Endometrium (tissue), 2 donors: ENCODE results near the gene AGO4.
A peak's percentile ranks its signal among the peaks of the same experiment; 100 is the strongest.
"Not testable (repeated sequence)": the region's sequence is repeated elsewhere in the genome, so short reads cannot be mapped to it uniquely, and the experiment has no call there.

Source experiments
- FAIRE-seq: peaks from 2 replicates; lab custom pipeline; 2012; peaks lifted over from hg19 to GRCh38; lab: Jason Lieb, UNC
- donor health status: control.
- donor health status: control.

The AGO4 gene

DNA sequence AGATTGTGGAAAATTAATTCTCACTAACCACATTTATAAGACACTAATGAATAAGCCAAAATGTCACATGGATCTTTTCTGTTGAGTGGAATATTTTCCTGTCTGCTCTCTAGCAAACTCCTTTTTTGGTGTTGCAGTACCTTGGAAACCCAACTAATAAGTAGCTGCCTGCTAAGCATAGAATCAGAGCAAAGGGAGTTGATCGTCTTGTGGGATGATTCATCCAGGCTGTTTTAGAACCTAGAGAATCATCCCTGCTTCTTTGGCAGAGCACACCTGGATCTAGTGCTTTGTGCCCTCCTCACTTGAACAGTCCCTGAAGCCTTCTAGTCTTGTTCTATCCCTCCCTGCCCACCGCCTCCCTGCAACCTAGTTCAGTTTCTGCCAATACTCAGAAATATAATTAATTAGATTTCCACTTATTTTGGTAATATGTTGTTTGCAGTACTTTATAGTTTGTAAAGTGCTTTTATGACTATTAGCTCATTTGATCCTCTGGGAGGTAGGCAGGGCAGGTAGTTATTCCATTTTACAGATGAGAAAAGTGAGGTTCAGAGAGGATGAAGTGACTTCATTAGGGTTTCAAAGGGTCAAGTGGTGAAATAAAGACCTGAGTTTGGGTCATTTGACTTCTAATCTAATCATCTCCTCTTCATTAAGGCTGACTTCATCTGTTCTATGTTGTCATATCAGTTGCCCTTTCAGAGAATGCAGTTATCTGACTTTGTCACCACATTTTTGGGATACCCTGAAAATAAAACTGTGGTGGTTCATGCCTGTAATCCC is 2.5 kb downstream of the AGO4 start:
- no peak for FAIRE-seq

DNA sequence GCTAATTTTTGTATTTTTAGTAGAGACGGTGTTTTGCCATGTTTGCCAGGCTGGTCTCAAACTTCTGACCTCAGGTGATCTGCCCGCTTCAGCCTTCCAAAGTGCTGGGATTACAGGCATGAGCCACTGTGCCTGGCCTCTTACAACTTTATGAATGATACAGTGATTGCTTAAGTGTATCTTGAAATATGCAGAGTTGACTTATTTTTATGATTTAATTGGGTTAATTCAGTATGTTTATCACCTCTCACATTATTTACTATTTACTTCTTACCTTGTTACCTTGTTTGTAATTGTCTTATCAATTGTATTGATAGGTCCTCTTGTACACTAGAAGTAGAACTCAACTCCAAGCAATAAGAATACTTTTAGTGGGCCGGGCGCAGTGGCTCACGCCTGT is 4.9 kb downstream of the AGO4 start:
- not testable (repeated sequence) for FAIRE-seq

DNA sequence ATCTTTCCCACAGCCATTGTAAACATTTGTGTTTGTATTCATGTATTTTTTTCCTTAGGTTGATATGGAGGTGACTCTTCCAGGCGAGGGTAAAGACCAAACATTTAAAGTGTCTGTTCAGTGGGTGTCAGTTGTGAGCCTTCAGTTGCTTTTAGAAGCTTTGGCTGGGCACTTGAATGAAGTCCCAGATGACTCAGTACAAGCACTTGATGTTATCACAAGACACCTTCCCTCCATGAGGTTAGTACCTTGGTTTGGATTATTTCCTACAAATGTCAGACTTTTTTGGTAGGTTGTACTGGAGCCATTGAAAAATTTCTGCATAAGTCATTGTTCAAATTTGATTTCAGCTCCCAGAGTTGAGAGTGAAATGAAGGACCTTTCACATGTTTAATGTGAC is 17.4 kb downstream of the AGO4 start:
- FAIRE-seq, result no peak

DNA sequence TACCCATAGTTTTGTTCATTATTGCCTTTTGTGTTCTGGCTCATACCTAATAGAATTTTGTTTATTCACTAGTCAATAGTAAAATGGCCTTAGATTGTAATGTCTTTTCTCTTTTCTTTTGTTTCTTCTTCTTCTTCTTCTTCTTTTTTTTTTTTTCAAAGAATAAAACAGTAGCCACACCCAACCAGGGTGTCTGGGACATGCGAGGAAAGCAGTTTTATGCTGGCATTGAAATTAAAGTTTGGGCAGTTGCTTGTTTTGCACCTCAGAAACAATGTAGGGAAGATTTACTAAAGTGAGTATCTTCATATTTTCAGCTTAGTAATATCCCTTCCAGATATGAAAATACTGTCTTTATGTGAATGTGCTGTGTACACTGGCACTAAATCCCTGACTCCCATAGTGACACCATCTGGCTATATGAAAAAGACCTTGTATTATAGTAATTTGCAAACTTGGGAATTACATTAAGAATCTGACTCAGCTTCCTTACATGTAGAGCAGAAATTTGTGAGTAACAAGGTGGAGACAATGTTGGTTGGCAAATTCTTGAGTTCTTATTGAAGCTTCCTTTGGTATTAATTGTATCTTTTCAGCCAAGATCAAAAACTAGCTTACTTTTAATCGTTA is 24.6 kb downstream of the AGO4 start:
- FAIRE-seq, result no peak

DNA sequence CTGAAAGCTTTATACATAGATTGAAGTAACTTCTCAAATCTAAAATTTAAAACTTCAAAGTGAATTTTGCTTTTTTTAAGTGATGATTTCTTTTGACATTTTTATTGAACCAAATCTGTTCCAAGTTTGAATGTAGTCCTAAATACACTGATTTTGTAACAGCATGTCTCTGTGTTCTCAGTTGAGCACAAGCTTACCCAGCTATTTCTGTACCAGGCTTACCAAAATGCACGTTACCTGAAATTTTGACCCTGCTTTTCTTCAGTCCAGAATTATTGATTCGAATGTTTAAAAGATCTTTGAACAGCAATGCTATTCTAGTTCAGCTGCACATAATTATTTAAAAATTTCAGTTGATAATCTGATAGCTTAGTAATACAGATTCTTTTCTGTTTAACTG is 25.6 kb downstream of the AGO4 start:
- FAIRE-seq, result no peak

DNA sequence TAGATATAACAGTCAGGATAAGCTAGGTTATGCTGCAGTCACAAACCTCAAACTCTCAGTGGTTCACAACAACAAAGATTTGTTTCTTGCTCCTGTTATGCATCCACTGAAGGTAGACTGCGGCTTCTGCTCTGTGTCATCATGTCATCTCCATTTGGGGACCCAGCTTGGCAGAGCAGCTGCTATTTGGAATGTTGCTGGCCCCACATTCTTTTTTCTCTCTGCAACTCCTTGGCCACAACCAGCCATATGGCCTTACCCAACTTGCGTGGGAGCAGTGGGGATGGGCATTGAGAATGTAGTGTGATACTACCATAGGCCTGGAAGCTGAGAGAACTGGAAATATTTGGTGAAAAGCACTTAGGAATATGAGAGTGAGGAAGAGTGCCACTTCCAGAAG is 26.4 kb downstream of the AGO4 start:
- FAIRE-seq, result no peak

DNA sequence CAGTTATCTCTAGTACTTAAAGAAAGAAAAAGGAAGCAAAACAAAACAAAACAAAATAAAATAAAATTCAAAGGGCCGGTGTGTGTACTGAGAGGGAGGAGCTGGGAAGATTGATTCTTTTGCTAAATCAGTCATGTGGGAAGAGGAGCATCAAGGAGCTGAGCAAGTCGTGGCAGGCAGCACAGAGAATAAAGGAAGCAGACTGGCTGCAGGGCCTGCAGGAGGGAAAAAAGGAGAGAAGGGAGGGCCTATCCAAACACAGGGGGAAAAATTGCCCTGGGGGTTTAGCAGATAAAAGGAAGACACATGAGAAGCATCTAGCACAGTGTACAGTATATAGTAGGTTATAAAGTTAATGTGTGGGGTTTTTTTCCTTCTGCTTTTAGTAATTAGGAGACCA is 27.6 kb downstream of the AGO4 start:
- FAIRE-seq, result no peak

DNA sequence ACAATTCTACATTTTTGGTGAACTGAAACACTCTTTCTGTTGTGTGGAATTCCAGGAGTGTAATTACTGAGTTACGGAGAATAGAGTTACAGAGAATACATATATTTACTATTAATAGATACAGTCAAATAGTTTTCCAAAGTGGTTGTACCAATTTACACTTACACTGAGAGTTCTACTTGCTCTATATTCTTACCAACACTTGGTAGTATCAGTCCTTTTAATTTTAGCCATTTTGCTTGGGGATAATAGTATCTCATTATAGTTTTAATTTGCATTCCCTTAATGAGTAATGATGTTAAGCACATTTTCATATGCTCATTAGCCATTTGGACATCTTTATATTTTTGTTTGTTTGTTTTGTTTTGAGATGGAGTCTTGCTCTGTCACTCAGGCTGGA is 28.9 kb downstream of the AGO4 start:
- FAIRE-seq, result no peak

DNA sequence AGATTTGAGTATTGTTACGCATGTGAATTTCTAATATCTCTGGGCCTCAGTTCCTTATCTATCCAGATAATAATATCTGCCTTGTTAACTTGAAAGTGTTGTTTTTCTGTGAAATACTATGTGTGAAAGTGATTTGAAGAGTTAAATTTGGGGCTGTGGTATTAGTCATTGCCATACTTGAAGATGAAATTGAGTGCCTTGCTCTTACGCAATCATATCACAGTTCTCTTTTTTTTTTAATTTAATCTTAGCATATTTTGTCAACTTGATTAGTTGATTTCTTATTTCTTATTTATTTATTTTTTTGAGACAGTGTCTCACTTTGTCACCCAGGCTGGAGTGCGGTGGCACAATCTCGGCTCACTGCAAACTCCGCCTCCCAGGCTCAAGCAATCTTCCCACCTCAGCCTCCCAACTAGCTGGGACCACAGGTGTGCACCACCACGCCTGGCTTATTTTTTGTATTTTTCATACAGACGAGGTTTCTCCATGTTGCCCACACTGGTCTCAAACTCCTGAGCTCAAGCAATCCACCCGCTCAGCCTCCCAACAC is 31.0 kb downstream of the AGO4 start:
- FAIRE-seq, result no peak

DNA sequence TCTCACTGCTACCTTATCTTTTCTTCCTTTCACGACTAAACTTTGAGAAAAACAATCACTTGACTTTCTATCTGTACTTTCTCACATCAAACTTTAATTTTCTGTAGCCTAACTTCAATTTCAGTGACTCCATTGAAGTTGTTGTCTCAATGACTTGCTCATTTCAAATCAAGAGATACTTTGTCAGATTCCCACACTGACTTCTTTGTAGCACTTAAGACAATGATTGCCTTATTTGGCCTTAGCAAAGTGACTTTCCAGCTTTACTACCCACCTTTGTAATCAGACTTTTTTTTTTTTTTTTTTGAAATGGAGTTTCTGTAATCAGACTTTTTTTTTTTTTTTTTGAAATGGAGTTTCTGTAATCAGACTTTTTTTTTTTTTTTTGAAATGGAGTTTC is 37.0 kb downstream of the AGO4 start:
- no peak for FAIRE-seq

DNA sequence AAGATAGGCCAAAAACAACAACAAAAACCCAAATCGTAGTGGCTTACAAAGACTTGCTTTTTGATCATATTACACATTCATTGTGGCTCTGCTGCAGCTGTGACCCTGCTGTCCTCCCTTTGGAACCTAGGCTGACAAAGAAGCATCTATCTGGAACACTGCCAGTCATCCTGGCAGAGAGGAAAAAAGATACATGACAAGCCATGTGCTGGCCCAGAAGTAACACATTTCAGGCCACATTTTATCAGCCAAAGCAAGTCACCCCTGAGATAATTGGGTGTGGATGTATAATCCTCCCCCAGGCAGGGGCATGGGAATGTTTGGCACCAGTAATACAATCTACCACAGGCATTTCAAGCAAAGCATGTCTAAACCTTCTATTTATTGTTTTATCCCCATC is 38.0 kb downstream of the AGO4 start:
- FAIRE-seq, result no peak

DNA sequence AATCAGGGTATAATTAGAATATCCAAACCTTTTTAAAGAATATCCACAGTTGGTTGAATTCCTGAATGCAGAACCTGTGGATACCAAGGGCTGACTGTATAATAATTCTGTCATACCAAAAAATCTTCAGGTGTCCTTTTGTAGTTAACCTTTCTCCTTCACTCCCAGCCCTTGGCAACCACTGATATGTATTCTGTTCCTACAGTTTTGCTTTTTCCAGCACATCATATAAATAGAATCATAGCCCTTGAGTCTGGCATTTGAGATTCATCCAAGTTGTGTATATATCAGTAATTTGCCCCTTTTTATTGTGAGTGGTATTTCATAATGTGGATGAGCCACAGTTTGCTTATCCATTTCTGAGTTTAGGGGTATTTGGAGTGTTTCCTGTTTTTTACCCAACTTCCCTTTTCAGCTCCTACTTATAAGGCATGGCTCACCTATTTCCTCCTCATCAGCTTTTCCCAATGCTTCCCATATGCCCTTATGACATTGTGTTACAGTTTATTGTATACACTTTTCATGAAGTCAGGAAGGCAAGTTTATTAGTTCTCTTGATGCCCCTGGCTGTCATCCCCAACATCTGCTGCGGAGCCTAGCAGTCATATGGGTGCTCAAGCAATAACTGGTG is 40.2 kb downstream of the AGO4 start:
- FAIRE-seq, result no peak

DNA sequence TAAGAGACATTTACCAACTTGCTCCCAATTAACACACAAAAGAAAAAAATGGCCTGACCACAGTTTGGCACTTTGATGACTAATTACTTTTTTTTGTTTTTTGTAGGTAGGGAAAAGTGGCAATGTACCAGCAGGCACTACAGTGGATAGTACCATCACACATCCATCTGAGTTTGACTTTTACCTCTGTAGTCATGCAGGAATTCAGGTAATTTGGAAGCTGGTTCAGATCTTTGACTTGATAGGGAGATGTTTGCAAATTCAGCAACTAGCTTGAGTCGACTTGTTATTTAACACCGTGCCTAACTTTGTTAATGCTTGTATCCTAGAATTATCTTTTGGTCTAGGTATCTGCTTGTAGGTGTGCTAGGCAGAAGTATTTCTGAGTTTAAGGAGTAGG is 42.2 kb downstream of the AGO4 start:
- FAIRE-seq, result no peak

DNA sequence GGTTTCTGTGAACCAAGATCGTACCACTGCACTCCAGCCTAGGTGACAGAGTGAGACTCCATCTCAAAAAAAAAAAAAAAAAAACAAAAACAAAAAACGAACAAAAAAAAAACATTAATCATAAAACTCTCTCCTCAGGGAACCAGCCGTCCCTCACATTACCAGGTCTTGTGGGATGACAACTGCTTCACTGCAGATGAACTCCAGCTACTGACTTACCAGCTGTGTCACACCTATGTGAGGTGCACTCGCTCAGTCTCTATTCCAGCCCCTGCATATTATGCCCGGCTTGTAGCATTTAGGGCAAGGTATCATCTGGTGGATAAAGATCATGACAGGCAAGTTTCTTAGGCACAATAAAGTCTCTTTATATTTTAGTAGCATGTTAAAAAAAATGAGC is 42.9 kb downstream of the AGO4 start:
- no peak for FAIRE-seq

DNA sequence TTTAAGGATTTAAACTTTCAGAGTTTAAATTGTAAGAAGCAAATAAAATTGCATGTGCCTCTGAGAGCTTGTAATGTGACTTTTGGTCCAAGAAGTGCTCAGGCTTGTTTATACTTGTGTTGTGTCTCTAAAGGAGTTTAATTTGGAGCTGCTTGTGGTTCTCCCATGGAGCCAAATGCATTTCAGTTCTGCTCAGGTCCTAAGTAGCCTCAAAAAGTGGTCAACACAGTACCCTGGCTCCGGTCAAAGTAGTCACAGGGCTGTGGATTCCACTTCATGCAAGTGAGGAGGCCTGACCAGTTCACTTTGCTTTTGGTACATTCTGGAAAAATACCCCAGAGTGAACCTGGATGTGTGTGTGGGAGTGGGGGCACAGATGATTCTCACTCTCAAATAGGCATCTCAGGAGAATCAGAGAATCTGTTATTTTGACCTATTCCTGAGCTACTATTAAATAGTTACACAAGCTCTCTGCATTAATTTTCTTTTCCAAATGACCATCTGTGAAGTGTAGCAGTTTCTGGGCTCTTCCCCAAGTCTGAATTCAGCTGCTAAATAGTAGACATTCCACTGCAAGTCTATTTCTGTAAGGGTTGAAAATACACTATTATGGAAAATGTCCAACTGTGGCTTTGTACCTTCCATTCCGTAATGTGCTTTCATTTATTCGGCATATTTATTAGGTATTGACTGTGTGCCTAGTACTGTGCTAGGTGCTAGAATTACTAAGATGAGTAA is 43.5 kb downstream of the AGO4 start:
- FAIRE-seq, result peak; percentile 51

DNA sequence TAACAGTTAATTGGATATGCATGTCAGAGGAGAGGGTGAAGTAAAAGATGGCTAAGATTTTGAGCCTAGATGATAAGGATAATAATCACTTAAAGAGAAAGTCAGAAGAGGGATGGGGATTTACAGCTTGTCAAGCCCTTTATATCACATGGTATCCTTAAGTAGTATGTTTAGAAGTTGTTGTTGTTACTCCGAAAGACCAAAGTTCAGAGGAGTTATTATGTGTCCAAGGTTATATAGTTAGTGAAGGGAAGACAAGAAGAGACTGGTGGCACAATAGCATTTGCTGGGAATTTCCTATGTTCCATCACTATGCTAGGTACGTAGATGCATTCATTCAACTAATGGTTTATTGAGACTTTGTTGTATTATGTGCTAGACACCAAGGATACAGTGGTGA is 44.4 kb downstream of the AGO4 start:
- FAIRE-seq, result no peak

DNA sequence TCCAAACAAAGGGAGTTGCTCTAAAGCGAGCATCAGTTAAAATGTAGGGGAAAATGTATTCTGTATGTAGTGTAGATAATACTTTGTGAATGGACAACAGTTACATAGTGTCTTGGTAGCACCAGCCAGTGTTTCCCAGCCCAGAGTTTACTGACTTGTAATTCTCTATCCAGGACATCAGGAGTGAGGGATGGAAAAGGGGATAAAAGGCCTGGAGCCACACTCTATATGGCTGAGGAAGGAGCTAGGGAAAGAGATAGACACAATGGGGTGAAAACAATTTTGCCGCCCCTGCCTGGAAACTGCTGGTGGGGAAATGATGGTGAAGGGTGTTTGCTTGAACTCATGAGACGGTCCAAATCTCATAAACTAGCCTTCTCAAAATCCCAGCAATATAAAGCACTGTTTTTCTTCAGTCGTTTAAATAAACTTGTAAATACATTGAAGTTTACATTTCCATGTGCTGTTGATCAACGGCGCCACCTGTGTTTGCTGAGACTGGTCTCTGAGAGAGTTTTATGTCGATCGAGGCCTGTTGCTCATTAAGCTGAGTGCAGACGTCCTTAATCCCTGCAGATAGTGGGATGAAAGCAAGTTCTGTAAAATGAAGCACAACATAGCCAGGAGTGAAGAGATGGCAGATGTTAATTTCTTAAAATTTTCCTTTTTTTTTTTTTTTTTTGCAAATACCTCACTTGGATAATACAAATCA is 47.3 kb downstream of the AGO4 start:
- no peak for FAIRE-seq

DNA sequence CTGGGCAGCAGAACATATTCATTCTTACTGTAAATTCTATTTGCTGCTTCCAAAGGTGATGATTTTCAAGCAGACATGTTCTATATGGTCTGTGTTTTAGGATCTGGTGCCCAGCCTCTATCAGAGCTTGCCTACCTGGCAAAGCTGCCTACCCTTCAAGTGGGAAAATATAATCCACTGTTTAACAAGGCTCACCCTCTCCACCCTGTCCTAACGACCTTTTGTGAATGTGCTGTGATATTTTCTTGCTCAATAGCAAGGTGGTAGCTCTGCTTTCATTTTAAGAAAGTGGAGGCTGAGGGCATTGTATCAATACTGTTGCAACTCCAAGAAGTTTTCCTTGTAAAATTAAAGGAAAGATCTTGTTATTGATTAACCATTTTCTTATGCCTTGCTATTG is 49.1 kb downstream of the AGO4 start:
- no peak for FAIRE-seq

DNA sequence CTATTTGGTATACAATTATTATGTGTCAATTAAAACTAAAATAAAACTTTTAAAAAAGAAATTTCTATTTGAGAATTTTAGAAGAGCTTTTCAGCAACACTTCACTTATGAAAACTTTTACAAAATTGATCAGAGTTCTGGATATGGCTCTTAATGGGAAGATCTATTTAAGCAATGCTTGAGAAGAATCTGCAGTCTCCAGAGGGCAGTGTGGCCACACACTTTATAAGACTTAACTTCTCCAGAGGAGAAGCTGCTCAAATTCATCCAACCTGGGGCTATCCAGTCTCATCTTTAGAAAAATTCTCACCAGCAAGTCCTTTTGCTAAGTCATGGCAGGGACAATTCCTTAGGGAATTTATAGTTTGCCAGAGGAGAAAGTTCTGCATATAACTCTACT is 50.0 kb downstream of the AGO4 start:
- no peak for FAIRE-seq

DNA sequence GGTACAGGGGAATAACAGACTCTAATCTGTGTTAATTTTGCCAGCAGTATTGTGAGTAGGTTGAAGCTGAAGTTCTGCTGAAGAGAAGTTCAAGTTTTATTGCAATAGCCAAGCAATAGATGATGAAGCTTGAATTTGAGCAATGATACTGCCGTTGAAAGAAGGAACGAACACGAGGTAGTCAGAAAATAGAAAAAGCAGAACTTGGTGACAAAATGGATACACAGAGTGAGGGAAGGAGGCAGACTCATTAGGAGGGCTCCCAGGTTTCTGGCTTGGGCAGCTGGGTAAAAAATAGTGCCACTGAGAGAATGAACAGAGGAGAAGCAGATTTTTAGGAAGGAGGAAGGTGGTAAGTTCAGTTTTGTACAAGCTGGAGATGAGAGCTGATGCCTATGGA is 52.9 kb downstream of the AGO4 start:
- FAIRE-seq, result no peak

DNA sequence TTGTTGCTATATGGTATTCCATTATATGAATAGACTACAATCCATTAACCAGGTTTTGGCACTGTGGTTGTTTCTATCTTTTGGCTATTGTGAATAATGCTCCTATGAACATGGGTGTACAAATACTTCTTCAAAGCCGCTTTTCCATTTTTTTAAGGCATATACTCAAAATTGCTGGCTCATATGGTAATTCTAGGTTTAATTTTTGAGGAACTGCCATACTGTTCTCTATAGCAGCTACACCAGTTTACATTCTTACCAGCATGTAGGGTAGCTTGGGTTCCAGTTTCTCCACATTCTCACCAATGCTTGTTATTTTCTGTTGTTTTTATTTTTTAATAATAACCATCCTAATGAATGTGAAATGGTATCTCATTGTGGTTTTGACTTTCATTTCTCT is 55.3 kb downstream of the AGO4 start:
- FAIRE-seq, result no peak
